GM19023 (cell line): ENCODE data around the gene TRIM47.

ENCODE experiments used
- ATAC-seq: cut with Tn5 transposase; IDR thresholded peaks from one replicate; pipeline ENCODE4 v1.9.1; 2021; ENCODE audit warnings: mild to moderate bottlenecking, moderate library complexity; ENCODE audit not compliant: unreplicated experiment

The TRIM47 gene

DNA sequence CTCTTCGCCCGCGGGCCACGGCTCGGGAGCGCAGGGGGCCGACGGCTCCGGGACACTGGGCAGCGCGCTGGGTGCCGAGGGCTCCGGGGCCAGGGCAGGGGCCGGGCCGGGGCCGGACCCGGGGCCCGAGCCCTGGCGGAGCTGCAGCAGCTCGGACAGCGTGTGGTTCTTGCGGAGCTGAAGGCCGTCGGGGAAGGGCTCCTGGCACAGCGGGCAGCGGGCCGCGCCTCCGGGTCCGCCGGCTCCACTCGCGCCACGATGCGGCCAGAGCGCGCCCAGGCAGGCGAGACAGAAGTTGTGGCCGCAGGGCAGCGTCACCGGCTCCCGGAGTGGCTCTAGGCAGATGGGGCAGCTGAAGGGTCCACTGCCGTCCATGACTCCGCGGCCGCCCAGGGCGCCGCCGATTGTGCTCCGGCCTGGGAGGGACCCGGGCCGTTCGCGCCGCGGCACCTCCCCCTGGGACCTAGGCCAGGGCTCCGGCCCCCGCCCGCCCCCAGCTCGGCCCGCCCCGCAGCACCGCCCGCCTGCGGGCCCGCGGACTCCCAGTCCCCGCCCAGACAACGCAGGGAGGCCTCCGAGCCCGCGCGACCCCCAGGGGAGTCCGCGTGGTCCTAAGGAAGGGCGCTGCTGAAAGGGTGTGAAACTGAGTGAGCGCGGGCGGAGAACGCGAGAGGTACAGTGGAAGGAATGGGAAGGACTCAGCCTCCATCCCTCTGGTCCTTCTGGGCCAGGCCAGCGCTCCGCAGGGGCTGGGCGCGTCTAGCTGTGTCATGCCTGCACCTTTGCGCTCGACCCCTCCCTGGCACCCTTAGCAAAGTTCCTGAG, at the start of gene TRIM47:
TSS of gene TRIM47 (minus strand) at position 408 of the 825 bp plus-strand sequence. CDS start at position 375, 33 bp downstream.
- ATAC-seq: no peak

- ATAC-seq: no peak
These were observed 49.0 kb upstream of the TRIM47 start for GRCh38 chr17:75927286-75927922.

GRCh38 chr17:75926456-75926855, 48.1 kb upstream of the TRIM47 start:
- ATAC-seq: no peak

- ATAC-seq: no peak
These were observed 47.5 kb upstream of the TRIM47 start for GRCh38 chr17:75925912-75926311.

DNA sequence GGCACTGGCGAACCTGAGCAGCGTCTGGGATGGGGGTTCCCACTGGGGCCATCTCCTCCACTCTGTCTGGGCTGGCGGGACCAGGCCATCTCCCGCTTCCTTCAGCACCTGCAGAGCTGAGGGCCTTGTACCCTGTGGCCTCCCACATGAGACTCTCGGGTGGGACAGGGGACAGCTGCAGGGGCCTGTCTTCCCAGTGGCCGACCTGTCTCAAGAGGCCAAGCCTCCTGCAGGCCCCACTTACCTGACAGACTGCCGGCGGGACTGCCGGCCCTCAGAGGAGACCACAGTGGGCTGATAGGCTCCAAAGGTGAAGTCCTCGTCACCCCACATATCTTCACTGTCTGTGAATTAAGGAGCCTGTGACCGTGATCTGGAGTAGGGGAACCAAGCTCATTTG, 46.7 kb upstream of the TRIM47 start:
- ATAC-seq: no peak

- no peak for ATAC-seq
These were observed 44.8 kb upstream of the TRIM47 start for GRCh38 chr17:75922963-75923874.

- no peak for ATAC-seq
These were observed 44.0 kb upstream of the TRIM47 start for GRCh38 chr17:75922173-75922961.

DNA sequence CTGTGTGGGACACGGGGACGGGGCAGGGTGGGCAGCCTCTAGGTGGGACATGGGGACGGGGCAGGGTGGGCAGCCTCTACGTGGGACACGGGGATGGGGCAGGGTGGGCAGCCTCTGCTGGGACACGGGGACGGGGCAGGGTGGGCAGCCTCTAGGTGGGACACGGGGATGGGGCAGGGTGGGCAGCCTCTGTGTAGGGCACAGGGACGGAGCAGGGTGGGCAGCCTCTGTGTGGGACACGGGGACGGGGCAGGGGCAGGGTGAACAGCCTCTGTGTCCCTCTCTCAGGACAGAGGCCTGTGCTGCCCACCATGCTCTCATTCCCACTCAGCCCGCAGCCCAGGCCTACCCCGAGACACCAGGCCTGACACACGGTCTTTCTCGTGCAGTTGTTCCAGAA, 43.2 kb upstream of the TRIM47 start:
- ATAC-seq: no peak

GRCh38 chr17:75920045-75920560, 41.7 kb upstream of the TRIM47 start:
- no peak for ATAC-seq

DNA sequence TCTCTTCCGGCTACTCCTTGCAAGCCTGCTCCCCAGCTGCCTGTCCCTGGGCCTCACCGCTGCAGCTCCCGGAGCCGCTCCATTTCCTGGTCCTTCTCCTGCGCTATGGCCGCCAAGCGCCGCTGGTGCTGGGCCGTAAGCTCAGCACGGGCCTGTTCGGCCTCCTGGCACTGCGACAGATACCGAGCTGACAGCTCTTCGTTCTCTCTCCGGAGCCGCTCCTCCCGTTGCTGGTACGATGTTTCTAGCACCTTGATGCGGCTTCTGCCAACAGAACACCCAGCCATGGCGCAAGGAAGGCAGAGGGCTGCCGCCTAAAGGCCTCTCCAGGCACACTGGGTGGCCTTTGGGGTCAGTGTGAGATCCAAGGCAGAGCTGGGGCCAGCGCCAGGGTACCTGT, 41.2 kb upstream of the TRIM47 start:
- no peak for ATAC-seq

- no peak for ATAC-seq
These were observed 39.6 kb upstream of the TRIM47 start for GRCh38 chr17:75917917-75918445.

GRCh38 chr17:75917141-75917916, 38.9 kb upstream of the TRIM47 start:
- ATAC-seq: no peak

- no peak for ATAC-seq
These were observed 36.9 kb upstream of the TRIM47 start for GRCh38 chr17:75915268-75915667.

GRCh38 chr17:75914643-75915267, 36.4 kb upstream of the TRIM47 start:
- ATAC-seq: no peak

DNA sequence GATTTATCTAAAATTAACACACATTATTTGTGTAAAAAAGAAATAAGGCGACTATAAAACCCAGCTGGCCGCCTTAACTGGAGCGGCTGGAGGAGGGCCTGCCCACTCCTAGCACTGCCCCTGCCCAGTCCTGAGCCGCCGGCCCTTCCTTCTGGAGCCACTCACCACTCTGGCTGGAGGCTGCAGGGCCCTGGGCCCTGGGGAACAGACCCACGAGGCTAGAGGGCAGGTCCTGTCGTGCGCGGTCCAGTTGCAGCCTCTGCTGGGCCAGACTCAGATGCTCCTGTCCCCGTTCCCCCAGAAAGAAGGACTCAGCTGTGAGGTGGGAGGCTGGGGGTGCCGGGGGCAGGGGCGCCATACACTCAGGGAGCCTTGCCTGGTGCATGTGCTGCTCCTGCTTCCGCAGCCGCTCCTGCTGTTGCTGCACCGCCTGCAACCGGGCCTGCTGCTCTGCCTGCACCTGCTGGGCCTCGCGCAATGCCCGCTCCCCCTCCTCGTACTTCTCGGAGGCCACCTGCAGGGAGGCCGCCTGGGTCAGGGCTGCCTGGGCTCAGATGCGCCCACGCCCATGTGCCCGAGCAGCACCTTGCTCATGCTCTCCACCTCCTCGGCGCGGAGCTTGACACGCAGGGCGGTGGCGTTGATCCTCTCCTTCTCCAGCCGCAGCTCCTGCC, 35.3 kb upstream of the TRIM47 start:
- ATAC-seq: no peak

DNA sequence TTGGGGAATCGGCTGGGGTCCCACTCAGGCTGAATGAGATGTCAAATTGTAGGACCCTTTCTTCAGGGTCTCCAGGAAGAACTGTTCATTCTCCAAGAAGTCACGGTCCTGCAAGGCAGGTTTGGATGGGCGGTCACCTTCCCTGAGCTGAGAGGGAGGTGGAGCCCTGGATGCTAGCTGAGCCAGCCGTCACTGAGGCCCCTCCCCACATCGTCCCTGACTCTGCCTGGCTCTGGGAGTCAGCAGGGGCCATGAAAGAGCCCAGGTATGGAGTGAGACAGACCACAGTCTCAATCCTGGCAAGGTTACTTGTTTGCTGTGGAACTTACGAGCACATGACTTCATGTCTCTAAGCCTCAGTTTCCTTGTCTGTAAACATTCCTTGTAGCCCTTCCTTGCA, 32.3 kb upstream of the TRIM47 start:
- no peak for ATAC-seq

- ATAC-seq: no peak
These were observed 31.5 kb upstream of the TRIM47 start for GRCh38 chr17:75909812-75910274.
